ENCODE measurements around the gene FIG4.
"Not testable (repeated sequence)": the region's sequence is repeated elsewhere in the genome, so short reads cannot be mapped to it uniquely, and the experiment has no call there.

FIG4 gene

GRCh38 chr6:109722564-109723254 is 31.6 kb downstream of the FIG4 start:
- Histone ChIP-seq H3K4me1 (ENCODE audit: control insufficient read depth, low read length) (peaks cover 13% of the 10 kb centered on the region), H3K4me3 (ENCODE audit: low read length) (no peak overlapping the region), H3F3A (ENCODE audit: control insufficient read depth, insufficient read depth) (no peaks in the 10 kb centered on the region), H3K36me3 (ENCODE audit: control insufficient read depth, low read length) (no peaks in the 10 kb centered on the region), H4K20me1 (ENCODE audit: control insufficient read depth, insufficient read depth, low read depth, low read length) (no peaks in the 10 kb centered on the region), H3K4me2 (ENCODE audit: low read length) (no peak overlapping the region), H3K9me2 (replicated peaks; ENCODE audit: control insufficient read depth, low read length) (no peaks in the 10 kb centered on the region), H3K27me3 (ENCODE audit: control insufficient read depth, low read length) (no peaks in the 10 kb centered on the region), H3K9me3 (ENCODE audit: control insufficient read depth, insufficient read depth, low read length) (no peaks in the 10 kb centered on the region), H3K79me2 (ENCODE audit: control insufficient read depth, low read length) (no peaks in the 10 kb centered on the region), H3K27ac (ENCODE audit: low read depth, low read length) (no peak overlapping the region)
- no peak for TF ChIP-seq CTCF (IDR thresholded peaks at IDR 0.05; ENCODE audit: low read depth, low read length, poor library complexity, severe bottlenecking)
- TF ChIP-seq EZH2phosphoT487 (IDR thresholded peaks at IDR 0.05; ENCODE audit: borderline replicate concordance, low read length) = no peak

- not testable (repeated sequence) for H3K9me3 ChIP-seq (ENCODE audit: control insufficient read depth, insufficient read depth, low read length); H3K9me2 ChIP-seq (replicated peaks; ENCODE audit: control insufficient read depth, low read length); H3K4me3 ChIP-seq (ENCODE audit: low read length); H3K4me1 ChIP-seq (ENCODE audit: control insufficient read depth, low read length); H3K79me2 ChIP-seq (ENCODE audit: control insufficient read depth, low read length); H4K20me1 ChIP-seq (ENCODE audit: control insufficient read depth, insufficient read depth, low read depth, low read length); H3K27ac ChIP-seq (ENCODE audit: low read depth, low read length); H3K27me3 ChIP-seq (ENCODE audit: control insufficient read depth, low read length); H3K4me2 ChIP-seq (ENCODE audit: low read length); H3K36me3 ChIP-seq (ENCODE audit: control insufficient read depth, low read length); H3F3A ChIP-seq (ENCODE audit: control insufficient read depth, insufficient read depth)
These were observed 34.2 kb downstream of the FIG4 start for GRCh38 chr6:109725250-109725649.

GRCh38 chr6:109736273-109737025 is 45.4 kb downstream of the FIG4 start:
- Histone ChIP-seq H3K79me2 (ENCODE audit: control insufficient read depth, low read length) (no peaks in the 10 kb centered on the region), H3K36me3 (ENCODE audit: control insufficient read depth, low read length) (no peaks in the 10 kb centered on the region), H3K4me2 (ENCODE audit: low read length) (no peak overlapping the region), H3K4me1 (ENCODE audit: control insufficient read depth, low read length) (no peaks in the 10 kb centered on the region), H4K20me1 (ENCODE audit: control insufficient read depth, insufficient read depth, low read depth, low read length) (no peaks in the 10 kb centered on the region), H3K27me3 (ENCODE audit: control insufficient read depth, low read length) (no peaks in the 10 kb centered on the region), H3K9me2 (replicated peaks; ENCODE audit: control insufficient read depth, low read length) (no peaks in the 10 kb centered on the region), H3K4me3 (ENCODE audit: low read length) (no peak overlapping the region), H3F3A (ENCODE audit: control insufficient read depth, insufficient read depth) (no peaks in the 10 kb centered on the region), H3K27ac (ENCODE audit: low read depth, low read length) (no peak overlapping the region), H3K9me3 (ENCODE audit: control insufficient read depth, insufficient read depth, low read length) (no peaks in the 10 kb centered on the region)
- no peak for TF ChIP-seq EZH2phosphoT487 (IDR thresholded peaks at IDR 0.05; ENCODE audit: borderline replicate concordance, low read length)

GRCh38 chr6:109738255-109738654 is 47.2 kb downstream of the FIG4 start:
- H3K4me1 ChIP-seq (ENCODE audit: control insufficient read depth, low read length) = peaks cover 4% of the 10 kb centered on the region
- no peak overlapping the region for H3K4me3 ChIP-seq (ENCODE audit: low read length)
- H3K36me3 ChIP-seq (ENCODE audit: control insufficient read depth, low read length) = no peaks in the 10 kb centered on the region
- H3K27ac ChIP-seq (ENCODE audit: low read depth, low read length) = no peak overlapping the region
- H3K9me3 ChIP-seq (ENCODE audit: control insufficient read depth, insufficient read depth, low read length) = no peaks in the 10 kb centered on the region
- no peaks in the 10 kb centered on the region for H3F3A ChIP-seq (ENCODE audit: control insufficient read depth, insufficient read depth)
- H4K20me1 ChIP-seq (ENCODE audit: control insufficient read depth, insufficient read depth, low read depth, low read length) = no peaks in the 10 kb centered on the region
- no peaks in the 10 kb centered on the region for H3K9me2 ChIP-seq (replicated peaks; ENCODE audit: control insufficient read depth, low read length)
- H3K4me2 ChIP-seq (ENCODE audit: low read length) = no peak overlapping the region
- no peaks in the 10 kb centered on the region for H3K79me2 ChIP-seq (ENCODE audit: control insufficient read depth, low read length)
- H3K27me3 ChIP-seq (ENCODE audit: control insufficient read depth, low read length) = no peaks in the 10 kb centered on the region
- TF ChIP-seq EZH2phosphoT487 (IDR thresholded peaks at IDR 0.05; ENCODE audit: borderline replicate concordance, low read length) (no peak), CTCF (IDR thresholded peaks at IDR 0.05; ENCODE audit: low read depth, low read length, poor library complexity, severe bottlenecking) (no peak)
